GM21515 (cell line): Measurements from ENCODE around the gene PIP5KL1.

ENCODE experiments used
- ATAC-seq: cut with Tn5 transposase; IDR thresholded peaks from one replicate; pipeline ENCODE4 v1.9.1; 2021; ENCODE audit not compliant: unreplicated experiment

The PIP5KL1 gene

GRCh38 chr9:127950513-127951289 lies 20.1 kb upstream of the PIP5KL1 start:
- no peak for ATAC-seq

GRCh38 chr9:127949827-127950512 lies 19.4 kb upstream of the PIP5KL1 start:
- ATAC-seq: no peak

- no peak for ATAC-seq
These were observed 17.5 kb upstream of the PIP5KL1 start for GRCh38 chr9:127947841-127948710.

- ATAC-seq: no peak
These were observed 16.2 kb upstream of the PIP5KL1 start for GRCh38 chr9:127946728-127947127.

GRCh38 chr9:127945942-127946341 lies 15.4 kb upstream of the PIP5KL1 start:
- ATAC-seq: no peak

GRCh38 chr9:127945338-127945737 lies 14.8 kb upstream of the PIP5KL1 start:
- ATAC-seq: no peak

- ATAC-seq: no peak
These were observed 14.1 kb upstream of the PIP5KL1 start for GRCh38 chr9:127944586-127945218.

GRCh38 chr9:127943731-127944144 lies 13.2 kb upstream of the PIP5KL1 start:
- ATAC-seq: no peak

GRCh38 chr9:127943011-127943662 lies 12.6 kb upstream of the PIP5KL1 start:
- ATAC-seq: no peak

DNA sequence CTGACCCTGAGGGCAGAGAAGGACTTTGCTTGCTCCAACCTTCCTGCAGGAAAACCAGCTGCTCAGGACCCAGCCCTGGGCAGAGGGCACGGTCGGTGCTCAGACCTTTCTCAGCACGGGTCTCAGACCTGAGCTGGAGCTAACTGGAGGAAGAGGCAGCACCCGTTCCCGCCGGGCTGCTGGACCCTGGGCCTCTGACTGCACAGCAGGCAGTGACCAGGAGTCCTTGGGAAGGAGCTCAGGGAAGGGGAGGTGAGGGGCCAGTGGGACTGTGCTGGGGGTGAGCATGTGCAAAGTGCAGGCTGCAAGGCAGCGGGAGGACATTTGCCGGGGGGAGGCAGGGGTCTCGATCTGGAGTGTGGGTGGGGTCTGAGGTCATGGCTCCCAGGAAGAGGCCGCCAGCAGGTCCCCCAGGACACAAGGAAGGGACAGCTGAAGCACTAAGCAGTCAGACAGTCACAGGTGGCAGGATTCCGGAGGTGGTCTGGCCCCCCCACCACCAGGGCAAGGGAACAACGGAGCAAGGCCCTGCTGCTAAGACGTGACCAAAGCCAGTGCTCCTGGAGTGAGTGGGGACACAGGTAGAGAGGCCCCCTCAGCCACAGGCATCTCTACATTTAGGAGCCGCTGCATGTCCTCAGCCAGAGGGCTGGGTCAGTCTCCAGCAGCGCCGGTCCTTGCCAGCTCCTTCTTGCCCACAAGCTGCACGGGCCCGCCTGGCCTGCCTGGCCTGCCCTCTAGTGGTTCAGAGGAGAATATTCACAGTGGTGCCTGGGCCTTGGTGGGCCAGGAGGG lies 11.8 kb upstream of the PIP5KL1 start:
- ATAC-seq: no peak

- ATAC-seq: no peak
These were observed 11.3 kb upstream of the PIP5KL1 start for GRCh38 chr9:127941961-127942215.

DNA sequence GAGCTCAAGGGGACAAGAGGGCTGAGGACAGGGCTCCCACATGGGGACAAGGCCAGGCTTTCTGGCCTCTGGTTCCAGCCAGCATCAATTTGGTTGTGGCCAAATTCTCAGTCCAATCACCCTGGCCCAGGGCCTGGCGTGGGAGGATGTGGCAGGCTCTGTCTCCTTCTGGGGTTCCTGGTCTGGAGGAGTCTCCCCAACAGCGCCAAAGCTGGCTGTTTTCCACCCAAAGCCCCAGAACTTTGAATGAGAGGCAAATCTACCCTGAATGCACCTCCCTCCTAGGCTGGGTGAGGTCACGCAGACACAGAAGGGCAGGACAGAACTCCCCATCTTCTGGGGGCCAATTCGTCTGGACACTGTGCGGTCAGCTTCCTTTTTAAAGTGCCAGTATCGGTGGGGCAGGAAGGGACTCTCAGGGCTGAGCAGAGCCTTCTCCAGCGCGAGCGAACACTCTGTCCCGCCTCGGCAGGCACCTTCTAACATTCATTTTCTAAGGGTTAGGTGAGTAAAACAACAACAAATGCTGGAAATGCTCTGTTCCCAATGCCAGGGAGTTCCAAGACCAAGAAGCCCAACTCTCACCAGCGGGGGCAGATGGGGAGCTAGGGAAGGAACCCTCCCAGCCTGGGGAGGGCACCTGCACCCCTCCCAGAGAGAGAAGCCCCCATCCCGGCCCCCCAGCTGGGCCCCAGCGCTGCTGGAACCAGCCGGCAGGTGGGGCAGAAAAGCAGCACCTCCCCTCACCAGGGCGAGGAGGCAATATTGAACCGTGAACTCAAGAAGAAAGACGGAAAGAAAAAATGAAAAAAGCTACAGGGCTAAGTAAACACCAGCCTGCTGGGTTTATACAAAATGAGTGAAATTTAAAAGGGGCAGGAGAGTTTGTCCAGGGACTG lies 10.7 kb upstream of the PIP5KL1 start:
- no peak for ATAC-seq

DNA sequence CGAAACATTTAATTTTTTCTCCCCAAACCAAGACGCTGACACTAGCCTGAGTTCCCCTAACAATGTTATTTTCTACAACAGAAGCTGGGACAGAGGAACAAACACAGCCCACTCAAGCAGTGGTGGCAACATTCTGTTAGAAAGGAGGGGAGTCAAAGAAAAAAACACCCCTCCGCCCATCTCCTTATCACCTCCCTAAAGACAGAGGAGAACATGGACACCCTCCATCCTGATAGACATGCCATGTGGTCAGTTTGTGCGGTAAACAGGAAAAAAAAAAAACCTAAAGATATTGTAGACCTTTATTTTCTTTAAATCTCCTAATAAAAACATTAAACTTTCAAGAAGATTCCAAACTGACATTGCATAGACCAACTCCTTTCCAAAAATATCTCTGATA lies 10.0 kb upstream of the PIP5KL1 start:
- ATAC-seq: no peak

- no peak for ATAC-seq
These were observed 7.7 kb upstream of the PIP5KL1 start for GRCh38 chr9:127938298-127938690.

DNA sequence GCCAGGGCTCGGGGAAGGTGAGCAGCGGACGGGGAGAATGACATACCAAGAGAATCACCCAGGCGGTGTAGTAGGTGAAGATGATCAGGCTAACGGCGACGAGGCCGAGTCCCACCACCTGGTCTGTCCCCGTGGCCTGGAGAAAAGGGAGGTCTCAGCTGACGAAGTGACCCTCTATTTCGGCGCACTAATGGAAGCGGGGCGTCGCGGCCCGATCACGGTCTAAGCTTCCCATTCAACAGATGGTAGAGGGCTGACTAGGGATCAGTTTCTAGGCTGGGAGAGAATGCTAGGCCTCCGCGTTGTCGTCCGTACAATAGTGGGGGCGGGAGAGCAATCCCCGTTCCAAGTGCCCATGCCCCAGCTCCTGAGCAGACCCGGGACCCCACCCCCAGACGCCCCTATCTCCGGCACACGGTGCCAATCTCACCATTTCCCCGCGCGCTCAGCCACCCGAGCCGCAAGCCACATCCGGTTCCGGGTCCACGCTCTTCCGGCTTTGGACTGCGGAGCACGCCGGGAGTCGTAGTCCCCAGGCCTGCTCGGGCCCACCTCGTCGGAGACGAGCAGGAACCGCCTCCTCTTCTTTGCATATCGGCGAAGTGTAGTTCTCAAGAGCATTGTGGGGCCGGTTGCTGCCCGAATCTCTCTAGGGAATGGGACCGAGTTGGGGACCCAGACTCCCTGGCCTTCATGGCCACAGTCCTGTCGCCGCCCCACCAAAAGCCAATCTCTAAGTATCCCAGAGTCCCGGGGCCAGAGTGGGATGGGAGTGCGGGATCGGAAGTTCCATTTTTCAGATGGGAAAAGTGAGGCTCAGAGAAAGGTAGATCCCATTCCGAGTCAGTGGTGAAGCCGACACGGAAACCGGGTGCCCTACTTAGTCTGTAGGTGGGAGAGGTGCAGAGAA lies 7.1 kb upstream of the PIP5KL1 start, which contains the start of gene DPM2:
Gene DPM2, minus strand, starts transcription at position 467 of the 910 bp plus-strand sequence. Its CDS starts 34 bp downstream, at position 433.
- peak; percentile 87 for ATAC-seq

GRCh38 chr9:127937056-127937387 lies 6.4 kb upstream of the PIP5KL1 start:
- no peak for ATAC-seq

DNA sequence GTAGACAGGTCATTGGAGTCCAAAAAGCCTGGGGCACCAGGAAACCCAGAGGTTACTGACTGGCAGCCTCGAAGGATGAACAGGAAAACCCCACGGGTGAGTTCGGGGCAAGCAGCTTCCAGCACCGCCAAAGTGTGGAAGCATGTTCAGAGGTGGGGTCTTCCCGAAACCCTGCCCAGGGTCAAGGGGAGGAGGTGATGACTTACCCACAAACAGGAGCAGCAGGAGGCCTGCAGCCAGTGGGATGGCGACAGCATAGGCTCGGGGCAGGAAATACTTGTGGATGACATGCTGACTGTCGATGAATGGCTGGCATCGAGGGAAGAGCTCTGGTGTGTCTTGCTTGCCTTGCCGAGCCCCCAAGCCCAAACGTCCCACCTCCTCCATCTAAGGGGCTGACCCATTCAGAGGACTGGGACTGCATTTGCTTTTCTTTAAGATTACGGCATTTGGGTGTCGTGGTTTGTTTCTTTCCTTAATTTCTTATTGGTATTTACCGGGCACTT lies 5.8 kb upstream of the PIP5KL1 start:
- ATAC-seq: no peak

- no peak for ATAC-seq
These were observed 5.2 kb upstream of the PIP5KL1 start for GRCh38 chr9:127935765-127936221.
